Colon (tissue), 2 donors: ENCODE results near the gene HECA.
"Not testable (repeated sequence)": the region's sequence is repeated elsewhere in the genome, so short reads cannot be mapped to it uniquely, and the experiment has no call there.

Experiments used
- FAIRE-seq: peaks from 2 replicates; lab custom pipeline; 2012; peaks lifted over from hg19 to GRCh38; lab: Jason Lieb, UNC
- donor health status: control.
- donor health status: control.

The HECA gene

DNA sequence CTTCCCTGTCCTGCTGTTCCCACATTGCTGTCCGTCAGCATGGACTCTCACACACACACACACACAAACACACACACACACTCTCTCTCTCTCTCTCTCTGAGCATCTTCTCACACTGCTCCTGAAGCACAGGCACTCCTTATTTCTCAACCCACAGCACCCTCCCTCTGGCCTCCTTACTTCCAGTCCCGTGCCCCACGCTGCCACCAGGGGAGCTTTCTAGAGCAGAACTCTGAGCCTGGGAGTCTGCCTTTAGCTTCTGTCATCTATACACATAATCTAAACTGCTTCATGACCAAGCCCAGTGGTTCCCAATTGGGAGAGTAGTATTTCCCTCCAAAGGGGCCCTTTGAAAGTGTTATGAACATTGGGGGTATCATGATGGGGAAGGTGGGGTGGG is 29.1 kb downstream of the HECA start:
- no peak for FAIRE-seq

DNA sequence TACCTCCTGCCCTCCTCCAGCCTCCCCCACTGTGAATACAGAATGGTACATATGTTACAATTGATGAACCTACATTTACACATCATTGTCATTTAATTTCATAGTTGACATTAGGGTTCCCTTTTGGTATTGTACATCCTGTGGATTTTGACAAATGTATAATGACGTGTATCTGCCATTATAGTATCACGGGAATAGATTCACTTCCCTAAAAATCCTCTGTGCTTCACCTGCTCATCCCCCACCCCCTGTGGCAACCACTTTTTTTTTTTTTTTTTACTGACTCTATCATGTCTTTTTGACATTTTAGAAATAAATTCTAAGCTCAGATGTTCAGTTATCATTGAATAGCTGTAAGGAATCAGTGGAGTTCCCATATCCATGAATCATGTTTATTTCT is 30.4 kb downstream of the HECA start:
- no peak for FAIRE-seq

DNA sequence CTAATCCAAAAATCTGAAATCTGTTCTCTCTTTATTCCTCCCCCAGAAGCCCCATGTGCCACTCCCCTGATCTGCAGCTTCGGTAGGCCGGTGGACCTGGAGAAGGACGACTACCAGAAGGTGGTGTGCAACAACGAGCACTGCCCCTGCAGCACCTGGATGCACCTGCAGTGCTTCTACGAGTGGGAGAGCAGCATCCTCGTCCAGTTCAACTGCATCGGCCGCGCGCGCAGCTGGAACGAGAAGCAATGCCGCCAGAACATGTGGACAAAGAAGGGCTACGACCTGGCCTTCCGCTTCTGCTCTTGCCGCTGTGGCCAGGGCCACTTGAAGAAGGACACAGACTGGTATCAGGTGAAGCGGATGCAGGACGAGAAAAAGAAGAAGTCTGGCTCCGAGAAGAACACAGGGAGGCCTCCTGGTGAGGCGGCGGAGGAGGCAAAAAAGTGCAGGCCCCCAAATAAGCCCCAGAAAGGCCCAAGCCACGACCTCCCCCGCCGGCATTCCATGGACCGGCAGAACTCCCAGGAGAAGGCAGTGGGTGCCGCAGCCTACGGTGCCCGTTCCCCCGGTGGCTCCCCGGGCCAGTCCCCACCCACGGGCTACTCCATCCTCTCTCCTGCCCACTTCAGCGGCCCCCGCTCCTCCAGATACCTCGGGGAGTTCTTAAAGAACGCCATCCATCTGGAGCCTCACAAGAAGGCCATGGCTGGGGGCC is 31.5 kb downstream of the HECA start:
- FAIRE-seq = no peak

DNA sequence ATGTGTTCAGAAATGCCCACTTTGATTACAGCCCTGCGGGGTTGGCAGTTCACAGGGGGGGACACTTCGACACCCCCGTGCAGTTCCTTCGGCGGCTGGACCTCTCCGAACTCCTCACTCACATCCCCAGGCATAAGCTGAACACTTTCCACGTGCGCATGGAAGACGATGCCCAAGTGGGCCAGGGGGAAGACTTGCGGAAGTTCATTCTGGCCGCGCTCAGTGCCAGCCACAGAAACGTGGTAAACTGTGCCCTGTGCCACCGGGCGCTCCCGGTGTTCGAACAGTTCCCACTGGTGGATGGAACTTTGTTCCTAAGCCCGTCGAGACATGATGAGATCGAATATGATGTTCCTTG is 32.1 kb downstream of the HECA start:
- no peak for FAIRE-seq

DNA sequence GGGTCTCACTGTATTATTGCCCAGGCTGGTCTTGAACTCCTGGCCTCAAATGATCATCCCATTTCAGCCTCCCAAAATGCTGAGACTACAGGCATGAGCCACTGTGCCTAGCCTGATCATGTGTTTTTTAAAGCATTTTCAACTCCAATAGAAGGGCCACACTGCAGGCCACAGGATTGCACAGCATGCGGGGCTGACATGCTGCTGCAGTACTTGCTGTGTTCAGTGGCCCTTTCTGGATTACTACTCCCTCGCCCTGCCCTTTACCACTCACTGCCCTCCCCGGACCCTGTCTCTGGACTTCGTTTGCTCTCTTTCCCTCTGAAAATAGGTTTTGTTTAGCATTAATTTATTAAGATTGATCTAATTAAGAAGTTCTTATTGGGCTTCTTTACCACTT is 37.3 kb downstream of the HECA start:
- no peak for FAIRE-seq

DNA sequence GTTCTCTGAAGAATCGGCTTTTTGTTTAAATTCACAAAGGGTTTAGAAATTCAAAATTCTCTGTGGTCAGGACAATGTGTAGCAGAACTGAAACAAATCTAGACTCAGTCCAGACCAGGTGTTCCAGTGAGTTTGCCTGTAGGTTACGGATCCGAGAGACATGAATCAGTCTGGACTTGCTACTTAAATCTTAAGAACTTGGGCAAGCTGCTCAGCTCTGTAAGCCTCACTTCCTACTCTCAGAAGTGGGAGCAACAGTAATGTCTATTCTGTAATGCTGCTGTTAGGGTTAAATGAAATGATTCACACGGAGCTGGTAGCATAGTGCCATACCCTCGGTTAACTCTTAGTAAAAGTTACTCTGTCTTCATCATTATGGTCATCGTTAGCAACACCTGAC is 37.7 kb downstream of the HECA start:
- no peak for FAIRE-seq

DNA sequence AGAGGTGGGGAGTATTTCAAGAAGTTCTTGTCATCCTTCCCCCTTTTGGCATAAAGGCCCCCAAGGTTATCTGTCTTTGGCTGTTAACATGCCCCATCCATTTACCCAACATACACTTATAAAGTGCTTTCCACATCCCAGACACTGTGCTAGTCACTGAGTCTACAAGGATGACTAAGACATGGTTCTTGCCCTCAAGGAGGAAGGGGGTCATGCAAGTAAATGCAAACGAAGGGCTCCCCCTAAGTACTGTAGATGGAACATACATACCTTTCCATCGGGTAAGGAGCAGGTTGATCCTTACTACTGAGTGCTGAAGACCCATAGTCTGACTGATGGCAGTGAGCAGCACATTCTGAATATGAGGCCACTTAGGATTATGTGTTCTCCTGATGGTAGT is 38.3 kb downstream of the HECA start:
- no peak for FAIRE-seq

DNA sequence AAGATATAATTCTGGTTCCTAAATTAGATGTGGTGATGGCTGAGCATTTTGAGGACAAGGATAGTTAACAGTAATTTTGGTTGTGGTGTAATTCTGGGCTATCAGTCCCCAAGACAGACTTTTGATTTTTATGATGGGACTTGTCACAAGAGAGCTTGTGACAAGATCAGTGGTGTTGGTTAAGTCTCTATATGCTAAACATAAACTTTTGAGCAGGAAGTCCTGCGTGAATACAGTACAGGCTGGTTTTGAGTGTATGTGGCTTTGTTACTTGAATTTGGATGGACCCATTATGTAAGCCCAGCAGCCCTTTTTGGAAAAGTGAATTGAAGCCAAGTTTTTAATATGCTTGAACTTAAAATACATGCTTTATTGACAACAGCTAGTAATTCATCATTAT is 38.9 kb downstream of the HECA start:
- FAIRE-seq = no peak

DNA sequence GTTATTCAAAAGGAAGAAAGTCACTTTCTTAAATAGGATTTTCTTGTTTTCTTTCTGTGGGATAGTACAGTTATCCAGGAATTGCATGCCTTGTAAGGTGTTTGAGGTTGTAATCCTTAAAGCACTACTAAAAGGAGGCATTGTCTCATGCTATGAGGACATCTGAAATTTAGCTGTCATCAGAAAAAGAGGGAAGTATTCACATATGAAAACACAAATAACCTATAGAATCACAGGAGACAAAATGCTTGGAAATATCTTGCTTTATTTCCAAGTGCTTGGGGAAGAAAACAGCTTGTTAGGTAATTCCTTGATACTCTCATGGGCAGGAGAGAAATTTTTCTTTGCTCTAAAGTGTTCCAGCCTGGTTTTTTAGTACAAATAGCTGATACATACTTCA is 40.1 kb downstream of the HECA start:
- FAIRE-seq = no peak

DNA sequence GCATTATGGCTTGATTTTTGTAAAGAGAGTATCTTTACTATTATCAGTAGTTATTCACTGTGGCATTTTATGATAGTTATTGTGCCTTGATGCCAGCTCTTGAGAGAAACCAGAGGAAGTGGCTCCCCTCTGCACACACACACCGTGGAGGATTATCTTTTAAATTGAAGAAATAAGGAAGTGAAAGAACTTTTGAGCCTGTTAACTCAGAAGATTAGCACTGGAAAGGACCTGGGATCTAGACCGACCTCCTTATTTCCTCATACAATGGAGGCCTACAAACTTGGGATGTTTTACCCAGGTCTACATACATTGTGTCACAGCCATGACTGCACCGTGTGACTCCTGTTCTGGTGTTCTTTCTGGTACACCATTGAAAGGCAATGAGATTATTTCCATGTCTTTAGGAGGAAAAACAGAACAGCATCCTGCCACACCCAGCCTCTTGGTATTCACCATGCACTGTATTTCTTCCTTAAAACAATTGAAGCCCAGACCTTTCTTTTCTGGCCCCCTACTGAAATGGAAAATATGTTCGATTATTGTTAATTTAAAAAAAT is 40.6 kb downstream of the HECA start:
- FAIRE-seq = no peak

DNA sequence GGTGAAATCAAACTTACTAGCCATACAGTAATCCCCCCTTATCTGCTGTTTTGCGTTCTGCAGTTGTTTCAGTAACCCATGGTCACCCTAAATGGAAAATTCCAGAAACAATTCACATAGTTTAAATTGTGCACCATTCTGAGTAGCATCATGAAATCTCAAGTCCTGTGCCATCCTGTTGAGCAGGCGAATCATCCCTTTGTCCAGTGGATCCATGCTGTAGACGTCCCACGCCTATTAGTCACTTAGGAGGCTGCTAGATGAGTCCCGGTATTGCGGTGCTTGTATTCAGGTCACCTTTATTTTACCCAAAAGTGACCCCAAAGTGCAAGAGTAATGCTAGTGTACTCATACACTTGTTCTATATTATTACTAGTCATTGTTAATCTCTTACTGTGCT is 46.4 kb downstream of the HECA start:
- FAIRE-seq = no peak

DNA sequence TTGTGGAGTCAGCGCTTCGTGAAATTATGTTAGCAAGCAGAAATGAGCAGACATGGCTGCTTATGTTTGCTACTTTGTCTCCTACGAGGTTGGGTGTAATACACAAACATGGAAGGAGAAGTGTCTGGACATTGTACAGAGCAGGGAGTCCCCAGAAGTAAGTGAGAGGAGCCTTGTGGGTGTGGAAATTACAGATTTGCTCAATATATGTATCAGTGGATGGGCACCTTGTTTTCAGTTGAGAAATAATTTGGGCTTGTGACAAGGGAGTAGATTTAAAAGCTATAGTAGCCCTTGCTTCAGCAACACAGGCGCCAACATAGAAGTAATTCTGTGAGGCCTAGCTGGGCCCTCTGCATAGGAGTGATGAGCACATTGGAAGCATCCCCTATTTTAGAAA is 49.2 kb downstream of the HECA start:
- FAIRE-seq = no peak

DNA sequence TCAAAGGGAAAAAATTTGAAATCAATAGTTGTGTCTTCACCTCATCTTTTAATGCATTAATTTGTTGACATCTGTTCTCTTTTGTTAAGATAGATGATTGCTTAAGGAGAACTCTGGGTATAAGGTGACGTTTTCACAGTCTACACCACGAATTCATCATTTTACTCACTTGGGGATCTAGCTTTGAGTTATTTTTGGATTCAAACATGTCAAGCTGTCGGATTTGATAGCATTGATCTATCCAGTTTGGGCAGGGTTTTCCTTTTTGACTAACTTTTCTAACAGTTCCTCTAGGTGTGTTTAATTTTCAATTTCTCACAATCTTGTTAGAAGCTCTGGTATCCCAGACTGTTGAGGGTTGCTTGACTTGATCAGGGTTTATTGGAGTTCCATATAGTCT is 49.6 kb downstream of the HECA start:
- FAIRE-seq = no peak

DNA sequence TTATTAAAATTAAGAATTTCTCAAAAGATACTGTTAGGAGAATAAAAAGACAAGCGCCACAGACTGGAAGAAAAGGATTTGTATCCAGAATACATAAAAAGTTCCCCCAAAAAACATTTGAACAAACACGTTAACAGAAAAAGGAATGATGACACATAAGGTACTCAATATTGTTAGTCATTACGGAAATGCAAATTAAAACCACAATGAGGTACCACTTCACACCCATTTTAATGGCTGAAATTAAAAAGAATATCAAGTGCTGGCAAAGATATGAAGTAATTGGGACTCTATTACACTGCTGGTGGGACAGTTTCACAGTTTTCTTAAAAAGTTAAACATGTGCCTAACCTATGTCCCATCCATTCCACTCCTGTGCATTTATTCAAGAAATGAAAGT is 51.4 kb downstream of the HECA start:
- FAIRE-seq = no peak

DNA sequence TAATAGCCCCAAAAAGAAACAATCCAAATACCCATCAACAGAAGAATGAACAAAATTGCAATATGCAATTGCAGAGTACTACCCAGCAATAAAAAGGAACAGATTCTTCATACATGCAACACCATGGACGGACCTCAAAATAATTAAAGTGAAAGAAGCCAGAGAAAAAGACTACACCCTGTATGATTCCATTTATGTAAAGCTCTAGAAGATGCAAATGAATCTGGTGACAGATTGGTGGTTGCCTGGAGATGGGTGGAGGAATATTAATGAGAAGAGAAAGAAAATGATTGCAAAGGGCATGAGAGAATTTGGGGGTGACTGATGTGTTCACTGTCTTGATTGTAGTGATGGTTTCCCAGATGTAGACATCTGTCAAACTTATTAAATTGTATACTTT is 51.8 kb downstream of the HECA start:
- no peak for FAIRE-seq

DNA sequence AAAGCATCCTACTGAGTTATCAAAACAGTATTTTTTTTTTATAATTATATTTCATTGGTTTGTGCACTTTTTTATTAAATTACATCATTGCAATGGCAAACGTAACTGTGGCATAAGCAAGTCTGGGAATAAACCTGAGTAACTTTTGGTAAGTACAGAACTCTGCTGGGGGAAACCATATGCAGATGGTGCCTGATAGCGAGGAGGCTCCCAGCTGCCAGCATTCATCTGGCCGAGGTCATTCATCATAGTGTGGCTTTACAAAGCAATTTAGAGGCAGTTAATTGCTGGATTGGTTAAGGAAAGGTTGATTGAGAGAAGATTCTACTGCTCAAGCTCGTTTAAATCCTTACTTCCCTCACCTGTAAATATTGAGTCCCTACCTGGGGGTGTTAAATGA is 52.6 kb downstream of the HECA start:
- FAIRE-seq = no peak

DNA sequence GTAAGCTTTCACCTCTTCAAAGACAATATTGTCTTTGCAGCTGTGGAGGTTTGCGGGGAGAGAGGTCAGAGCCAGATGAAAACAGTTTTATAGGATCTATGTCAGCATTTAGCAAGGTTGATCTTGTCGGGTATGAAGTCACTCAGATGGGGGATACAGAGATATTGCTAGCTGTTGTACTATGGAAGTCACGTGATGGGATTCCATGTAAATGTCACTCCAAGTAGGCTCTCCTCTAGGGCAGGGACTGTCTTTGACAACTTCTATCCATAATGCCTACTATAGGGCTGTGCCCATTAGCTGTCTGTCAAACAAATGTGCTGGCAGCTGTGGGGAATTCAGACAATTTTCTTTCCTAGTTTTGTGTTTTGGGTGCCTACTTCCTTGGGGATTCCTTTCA is 54.8 kb downstream of the HECA start:
- no peak for FAIRE-seq

DNA sequence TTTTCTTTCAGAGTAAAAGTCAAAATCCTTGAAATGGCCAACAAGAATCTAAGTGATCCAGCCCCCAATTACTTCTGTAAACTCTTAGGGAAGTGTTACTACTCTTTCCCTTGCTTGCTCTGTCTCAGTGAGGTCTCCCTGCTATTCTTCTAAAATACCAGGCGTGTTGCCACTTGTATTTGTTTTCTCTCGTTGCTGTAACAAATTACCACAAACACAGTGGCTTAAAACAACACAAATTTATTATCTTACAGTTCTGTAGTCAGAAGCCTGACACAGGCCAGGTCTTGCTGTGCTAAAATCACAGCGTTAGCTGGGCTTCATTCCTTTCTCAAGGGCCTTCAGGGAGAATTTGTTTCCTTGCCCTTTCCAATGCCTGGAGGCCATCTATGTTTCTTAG is 59.9 kb downstream of the HECA start:
- FAIRE-seq = no peak

DNA sequence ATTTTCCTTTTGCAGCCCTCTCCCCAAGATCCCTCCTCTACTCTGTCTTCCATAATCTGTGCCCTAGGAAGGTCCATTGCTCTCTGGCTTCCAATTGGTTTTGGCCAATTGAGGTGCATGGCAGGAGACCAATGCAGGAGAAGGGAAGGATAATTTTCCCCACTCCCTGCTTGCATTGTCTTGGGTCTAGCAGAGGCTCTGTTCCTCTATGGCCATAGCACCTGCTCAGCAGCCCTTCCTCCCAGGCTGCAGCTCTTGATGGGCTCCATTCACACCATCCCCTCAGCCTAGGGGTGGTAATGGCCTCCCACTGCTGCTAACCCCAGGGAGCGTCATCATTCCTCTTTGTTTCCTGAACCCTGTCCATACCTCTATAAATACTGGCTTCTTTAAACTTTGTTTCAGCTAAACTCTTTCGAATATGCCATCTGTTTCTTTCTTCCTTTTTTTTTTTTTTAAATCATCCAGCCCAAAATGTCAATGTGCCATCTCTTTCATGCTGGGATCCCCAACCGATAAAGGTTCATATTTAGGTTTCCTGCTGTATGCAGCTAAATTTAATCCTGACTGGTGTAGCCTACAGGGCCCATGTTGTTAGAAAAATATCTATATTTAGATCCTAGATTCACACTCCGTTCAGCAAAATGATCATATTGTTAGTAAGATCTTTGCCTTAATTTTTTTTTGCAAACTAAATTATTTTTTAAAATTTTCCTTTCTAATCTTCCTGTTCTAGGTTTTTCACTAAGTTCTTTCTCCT is 63.8 kb downstream of the HECA start:
- no peak for FAIRE-seq

DNA sequence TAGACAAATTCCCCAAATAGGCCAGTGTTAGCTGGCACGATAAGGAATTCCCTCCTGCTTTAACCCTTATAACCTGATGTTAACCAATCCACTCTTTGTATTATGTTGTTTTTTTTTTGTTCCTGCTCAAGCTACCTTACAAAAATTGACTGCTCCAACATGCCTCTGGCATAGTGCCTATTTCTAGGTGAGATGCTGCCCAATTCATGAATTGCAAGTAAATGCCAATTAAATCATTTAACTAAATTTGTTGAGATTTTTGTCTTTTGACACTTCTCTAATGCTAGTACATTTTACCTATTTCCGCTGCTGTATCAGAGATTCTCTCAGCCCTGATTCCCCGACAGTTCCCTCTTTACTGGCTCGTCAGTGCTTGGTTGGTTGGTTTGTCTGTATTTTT is 66.5 kb downstream of the HECA start:
- FAIRE-seq = no peak

DNA sequence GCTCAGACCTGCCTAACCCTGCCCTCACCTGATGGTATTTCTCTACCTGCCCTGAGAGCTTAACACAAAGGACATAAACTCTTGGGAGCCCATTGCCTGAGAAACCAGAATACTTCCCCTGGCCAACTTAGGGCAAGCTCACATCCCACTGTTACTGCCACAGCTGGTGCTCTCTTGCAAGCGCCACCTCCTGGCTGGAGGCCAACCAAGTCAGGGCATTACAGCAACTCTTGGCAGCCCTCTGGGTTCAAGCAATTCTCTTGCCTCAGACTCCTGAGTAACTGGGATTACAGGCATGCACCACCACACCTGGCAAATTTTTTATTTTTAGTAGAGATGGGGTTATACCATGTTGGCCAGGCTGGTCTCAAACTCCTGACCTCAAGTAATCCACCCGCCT is 70.1 kb downstream of the HECA start:
- FAIRE-seq = no peak

DNA sequence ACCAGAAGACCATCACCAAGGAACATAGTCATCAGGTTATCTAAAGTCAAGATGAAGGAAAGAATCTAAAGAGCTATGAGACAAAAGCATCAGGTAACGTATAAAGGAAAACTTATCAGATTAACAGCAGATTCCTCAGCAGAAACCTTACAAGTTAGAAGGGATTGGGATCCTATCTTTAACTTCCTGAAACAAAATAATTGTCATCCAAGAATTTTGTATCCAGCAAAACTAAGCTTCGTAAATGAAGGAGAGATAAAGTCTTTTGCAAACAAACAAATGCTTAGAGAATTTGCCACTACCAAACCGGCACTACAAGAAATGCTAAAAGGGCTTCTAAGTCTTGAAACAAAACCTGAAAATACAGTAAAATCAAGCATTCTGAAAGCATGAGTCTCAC is 71.0 kb downstream of the HECA start:
- no peak for FAIRE-seq

DNA sequence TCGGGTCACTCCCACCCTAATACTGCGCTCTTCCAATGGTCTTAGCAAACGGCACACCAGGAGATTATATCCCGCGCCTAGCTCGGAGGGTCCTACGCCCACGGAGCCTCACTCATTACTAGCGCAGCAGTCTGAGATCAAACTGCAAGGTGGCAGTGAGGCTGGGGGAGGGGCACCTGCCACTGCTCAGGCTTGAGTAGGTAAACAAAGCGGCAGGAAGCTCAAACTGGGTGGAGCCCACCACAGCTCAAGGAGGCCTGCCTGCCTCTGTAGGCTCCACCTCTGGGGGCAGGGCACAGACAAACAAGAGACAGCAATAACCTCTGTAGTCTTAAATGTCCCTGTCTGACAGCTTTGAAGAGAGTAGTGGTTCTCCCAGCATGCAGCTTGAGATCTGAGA is 75.9 kb downstream of the HECA start:
- not testable (repeated sequence) for FAIRE-seq

DNA sequence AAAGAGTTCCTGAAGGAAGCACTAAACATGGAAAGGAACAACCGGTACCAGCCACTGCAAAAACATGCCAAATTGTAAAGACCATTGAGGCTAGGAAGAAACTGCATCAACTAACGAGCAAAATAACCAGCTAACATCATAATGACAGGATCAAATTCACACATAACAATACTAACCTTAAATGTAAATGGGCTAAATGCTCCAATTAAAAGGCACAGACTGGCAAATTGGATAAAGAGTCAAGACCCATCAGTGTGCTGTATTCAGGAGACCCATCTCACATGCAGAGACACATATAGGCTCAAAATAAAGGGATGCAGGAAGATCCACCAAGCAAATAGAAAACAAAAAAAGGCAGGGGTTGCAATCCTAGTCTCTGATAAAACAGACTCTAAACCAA is 77.6 kb downstream of the HECA start:
- FAIRE-seq = not testable (repeated sequence)
